ENCODE results near the gene DDHD1.
"Not testable (repeated sequence)": the region's sequence is repeated elsewhere in the genome, so short reads cannot be mapped to it uniquely, and the experiment has no call there.

The DDHD1 gene

GRCh38 chr14:53103636-53104340, 49.3 kb downstream of the DDHD1 start:
- no peak for DNase-seq

DNA sequence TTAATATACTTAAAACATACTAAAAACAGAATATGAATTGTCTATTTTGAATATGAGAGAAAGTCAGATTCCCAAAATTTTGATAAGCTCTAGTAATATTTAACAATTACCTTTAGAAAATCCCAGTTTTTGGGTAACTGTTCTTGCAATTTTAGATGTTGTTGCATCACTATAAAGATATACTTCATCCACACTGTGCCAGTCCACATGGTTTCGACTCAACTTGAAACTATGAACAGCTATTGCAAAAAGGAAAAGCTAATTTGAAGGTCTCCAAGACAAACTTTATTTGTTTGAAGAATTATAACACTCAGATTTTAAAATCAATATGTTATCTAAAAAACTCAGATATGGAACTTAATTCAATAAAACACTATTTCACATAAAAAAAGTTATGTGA, 59.9 kb downstream of the DDHD1 start:
- no peak for DNase-seq

GRCh38 chr14:53090853-53091252, 62.3 kb downstream of the DDHD1 start:
- no peak for DNase-seq

DNA sequence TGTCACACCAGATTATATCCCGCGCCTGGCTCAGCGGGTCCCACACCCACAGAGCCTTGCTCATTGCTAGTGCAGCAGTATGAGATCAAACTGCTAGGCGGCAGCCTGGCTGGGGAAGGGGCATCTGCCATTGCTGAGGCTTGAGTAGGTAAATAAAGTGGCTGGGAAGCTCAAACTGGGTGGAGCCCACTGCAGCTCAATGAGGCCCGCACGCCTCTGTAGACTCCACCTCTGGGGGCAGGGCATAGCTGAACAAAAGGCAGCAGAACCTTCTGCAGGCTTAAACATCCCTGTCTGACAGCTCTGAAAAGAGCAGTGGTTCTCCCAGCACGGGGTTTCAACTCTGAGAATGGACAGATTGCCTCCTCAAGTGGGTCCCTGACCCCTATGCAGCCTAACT, 68.2 kb downstream of the DDHD1 start:
- not testable (repeated sequence) for DNase-seq

- DNase-seq = no peak
Measured at GRCh38 chr14:53064475-53064874, 88.6 kb downstream of the DDHD1 start.

DNA sequence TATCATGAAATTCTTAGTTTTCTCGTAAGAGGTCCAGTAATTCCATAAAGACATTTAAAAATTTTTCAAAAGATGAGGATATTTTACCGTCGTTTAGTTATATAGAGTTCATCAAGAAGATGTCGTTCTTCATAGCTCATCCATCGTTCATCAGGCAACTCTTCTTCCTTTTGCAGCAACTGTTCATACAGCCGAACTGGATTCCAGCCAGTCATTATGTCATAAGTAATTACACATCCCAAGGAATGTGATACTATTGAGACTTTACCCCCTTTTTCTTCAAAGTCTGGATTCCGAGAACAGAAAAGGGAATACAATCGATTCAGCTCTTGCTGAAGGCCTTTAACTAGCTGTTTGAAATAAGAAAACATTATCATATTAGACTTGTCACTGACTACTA, 90.3 kb downstream of the DDHD1 start:
- no peak for DNase-seq

- DNase-seq = no peak
Measured at GRCh38 chr14:53060046-53060445, 93.1 kb downstream of the DDHD1 start.

DNA sequence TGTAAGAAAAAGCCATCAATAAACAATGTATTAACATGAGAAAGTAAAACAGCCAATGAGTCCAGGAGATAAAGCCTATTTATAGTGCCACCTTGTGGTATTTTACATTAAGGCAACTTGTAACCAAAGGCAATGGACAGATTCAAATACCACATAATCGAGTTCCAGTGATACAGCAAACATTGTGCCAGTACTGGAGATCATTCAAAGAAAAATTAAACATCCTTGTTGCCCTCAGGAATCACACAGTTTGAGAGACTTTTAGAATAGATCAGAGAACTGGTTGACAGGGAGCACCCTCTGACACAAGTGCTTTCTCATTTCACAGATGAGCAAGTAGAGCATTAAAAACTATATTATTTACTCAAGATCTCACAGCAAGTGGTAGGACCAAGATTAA, 98.1 kb downstream of the DDHD1 start:
- no peak for DNase-seq

DNA sequence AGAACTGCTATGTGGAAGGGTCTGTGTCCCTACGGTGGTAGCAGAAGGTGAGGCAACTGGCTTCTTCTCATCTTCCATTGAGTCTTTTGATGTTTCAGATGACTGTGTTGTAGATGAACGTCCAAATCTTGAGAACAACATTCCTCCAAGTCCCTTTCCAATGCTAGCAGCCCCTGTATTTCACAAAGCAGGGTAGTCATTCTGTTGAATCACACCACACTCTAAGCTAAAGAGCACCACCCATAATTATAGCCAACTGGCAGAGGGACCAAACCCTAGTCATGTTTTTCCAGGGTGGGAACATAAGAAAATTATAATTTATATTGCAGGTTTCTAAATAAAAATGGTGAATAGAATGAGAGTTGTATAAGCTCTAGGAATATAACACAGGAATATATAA, 98.7 kb downstream of the DDHD1 start:
- DNase-seq = no peak

GRCh38 chr14:53048631-53049030, 104.5 kb downstream of the DDHD1 start:
- no peak for DNase-seq

GRCh38 chr14:53047307-53048069, 105.6 kb downstream of the DDHD1 start:
- DNase-seq = no peak

DNA sequence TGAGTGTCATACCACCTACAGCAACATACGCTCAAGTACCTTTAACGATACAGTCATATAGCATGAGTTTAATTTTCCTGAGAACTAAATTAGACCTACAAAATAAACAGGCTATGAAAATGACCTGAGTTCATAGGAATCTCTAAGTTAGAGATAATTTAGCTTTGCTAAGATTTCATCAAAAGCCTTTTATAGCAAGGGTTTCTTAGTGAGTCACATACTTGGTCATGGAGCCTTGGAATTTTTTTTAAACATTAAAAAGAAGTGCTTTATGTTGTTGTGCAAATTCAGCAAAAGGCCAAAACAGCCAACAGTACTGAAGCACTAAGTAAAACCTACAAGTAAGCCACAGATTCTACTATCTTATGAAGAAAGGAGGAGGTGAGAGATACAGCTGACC, 108.6 kb downstream of the DDHD1 start:
- DNase-seq = no peak

GRCh38 chr14:53043027-53043581, 110.0 kb downstream of the DDHD1 start:
- no peak for DNase-seq

DNA sequence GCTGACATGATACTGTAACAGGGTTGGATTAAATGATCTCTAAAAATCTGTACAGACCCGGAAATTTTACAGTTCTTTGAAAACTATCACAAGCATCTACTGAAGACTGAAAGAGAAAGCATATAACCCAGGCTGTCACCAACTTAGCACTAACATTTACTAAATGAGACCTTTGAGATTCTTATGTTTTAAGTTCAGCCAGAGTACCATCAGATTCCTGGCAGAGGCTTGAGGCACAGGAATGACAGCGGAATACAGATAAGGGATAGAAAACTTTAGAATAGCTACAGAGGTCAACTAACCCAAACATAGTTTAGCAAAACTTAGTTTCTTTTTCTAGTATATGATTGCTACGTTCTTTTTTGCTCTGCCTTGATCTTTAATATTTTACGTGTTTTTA, 110.6 kb downstream of the DDHD1 start:
- DNase-seq = no peak

- no peak for DNase-seq
Measured at GRCh38 chr14:53041067-53041466, 112.1 kb downstream of the DDHD1 start.

DNA sequence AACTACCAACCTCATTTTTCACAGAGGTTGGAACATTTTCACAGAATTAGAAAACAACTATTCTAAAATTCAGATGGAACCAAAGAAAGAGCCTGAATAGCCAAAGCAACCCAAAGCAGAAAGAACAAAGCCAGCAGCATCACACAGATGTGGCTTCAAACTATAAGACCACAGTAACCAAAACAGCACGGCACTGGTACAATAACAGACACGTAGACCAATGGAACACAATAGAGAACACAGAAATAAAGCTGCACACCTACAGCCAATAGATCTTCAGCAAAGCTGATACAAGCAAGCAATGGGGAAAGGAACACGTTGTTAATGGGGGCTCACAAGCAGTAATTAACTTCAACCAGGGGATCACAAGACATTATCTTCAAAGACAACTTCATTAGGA, 114.5 kb downstream of the DDHD1 start:
- no peak for DNase-seq

- DNase-seq = no peak
Measured at GRCh38 chr14:53037016-53037415, 116.1 kb downstream of the DDHD1 start.

GRCh38 chr14:53035336-53036210, 117.5 kb downstream of the DDHD1 start:
- no peak for DNase-seq

- no peak for DNase-seq
Measured at GRCh38 chr14:53034688-53035230, 118.4 kb downstream of the DDHD1 start.

GRCh38 chr14:53034036-53034435, 119.1 kb downstream of the DDHD1 start:
- no peak for DNase-seq

- no peak for DNase-seq
Measured at GRCh38 chr14:53032838-53033390, 120.2 kb downstream of the DDHD1 start.

DNA sequence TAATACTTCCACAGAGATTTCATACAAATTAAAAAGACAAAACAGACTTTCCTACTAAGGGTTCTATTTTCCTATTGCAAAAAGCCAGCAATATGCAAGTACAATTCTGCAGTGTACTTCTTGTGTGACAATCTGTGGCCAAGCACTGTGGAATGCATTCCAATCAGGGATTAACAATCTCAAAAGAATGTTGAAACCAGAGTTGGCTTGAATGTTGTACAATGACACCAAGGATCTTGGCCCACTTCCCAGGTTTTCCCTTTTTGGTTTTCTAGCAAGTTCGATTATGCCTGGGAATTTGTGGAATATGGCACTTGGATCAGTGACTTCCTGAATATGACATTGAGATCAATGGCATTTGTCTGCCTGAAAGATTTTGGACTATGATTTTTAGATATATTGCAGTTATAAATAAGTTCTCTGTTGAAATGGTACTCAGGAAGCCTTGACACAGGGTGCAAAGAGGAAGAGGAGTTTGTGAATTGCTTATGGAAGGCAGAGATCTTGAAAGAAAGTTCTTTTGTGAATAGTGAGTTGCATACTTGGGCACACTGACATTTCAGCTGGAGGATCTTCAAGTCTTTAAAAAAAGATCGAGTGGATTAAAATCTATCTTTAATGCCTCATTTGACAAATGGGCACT, 120.8 kb downstream of the DDHD1 start:
- no peak for DNase-seq
